HG02973 (cell line): Measurements from ENCODE around the gene OR5K4.
"Not testable (repeated sequence)": the region's sequence is repeated elsewhere in the genome, so short reads cannot be mapped to it uniquely, and the experiment has no call there.

Experiments
- ATAC-seq: cut with Tn5 transposase; IDR thresholded peaks from one replicate; pipeline ENCODE4 v1.9.1; 2021; ENCODE audit warnings: moderate library complexity; ENCODE audit not compliant: unreplicated experiment

The OR5K4 gene

DNA sequence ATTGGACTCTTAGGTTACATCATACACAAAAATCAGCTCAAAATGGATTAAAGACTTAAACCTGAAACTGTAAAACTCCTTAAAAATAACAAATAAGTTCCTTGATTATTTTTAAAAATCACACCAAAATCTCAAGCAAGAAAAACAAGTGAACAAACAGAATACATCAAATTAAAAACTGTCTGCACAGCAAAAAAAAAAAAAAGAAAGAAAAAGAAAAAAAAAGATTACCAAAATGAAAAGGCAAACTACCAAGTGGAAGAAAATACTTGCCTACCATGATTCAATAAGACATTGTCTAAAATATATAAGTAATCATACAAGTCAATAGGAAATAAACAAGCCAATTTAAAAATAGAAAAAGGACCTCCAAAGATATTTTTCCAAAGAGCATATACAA lies 17.5 kb downstream of the OR5K4 start:
- no peak for ATAC-seq

DNA sequence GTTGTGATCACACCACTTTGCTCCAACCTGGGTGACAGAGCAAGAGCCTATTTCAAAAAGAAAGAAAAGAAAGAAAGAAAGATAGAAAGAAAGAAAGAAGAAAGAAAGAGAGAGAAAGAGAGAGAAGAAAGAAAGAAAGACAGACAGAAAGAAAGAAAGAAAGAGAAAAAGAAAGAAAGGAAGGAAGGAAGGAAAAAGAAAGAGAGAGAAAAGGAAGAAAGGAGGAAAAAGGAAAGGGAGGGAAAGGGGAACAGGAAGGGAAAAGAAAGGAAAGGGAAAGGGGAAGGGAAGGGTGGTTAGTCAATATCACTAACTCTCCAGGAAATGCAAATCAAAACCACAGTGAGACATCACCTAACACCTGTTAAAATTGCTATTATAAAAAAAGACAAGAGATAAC lies 18.2 kb downstream of the OR5K4 start:
- no peak for ATAC-seq

DNA sequence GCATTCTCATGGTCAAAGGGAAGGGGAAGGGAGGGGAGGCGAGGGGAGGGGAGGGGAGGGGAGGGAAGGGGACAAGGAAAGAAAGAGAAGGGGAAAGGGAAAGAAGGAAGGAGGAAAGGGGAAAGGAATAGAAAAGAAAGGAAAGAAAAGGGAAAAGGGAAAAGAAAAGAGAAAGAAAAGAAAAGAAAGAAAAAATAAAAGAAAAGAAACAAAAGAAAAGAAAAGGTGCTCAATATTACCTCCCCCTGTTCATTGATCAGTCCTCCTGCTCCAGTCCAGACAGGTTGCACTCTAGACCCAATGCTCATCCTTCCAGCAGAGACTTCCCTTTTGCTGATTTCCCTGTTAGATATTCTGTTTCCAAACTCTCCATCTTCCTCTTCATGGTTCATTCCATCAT lies 18.8 kb downstream of the OR5K4 start:
- ATAC-seq, result no peak

DNA sequence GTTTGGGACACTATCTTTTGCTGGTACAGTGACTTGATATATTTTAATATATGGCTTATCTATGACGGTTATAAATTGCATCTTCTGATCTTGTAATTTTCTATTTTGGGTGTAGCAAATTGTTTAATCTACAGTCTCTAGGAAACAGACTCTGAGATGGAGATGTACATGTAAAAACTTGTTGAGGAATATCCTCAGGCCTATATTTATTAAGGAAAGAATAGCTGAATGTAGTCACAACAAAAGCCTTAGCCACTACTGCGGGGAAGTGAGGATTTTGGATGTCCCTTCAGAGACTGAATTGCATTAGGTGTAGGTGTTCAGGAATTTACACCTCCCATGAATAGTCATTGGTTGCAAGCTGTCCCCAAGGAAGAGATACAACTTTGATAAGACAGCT lies 23.0 kb downstream of the OR5K4 start:
- no peak for ATAC-seq

DNA sequence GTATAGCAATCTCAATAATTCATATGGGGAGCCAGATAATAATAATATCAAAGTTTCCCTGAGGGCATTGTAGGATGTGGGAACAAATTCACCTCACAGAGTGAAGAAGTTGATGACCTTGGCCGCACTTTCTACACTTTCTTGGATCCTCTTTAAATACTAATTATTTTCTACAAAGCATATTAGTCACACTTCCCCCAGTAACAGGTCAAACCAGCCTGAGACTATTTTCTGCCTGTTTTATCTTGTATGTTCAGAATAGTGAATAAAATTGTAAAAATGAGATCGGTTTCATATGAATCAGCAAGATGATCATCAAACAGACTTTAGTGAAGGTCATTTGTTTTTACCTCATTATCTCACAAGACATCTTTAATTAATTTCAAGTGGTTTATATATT lies 34.5 kb downstream of the OR5K4 start:
- no peak for ATAC-seq

DNA sequence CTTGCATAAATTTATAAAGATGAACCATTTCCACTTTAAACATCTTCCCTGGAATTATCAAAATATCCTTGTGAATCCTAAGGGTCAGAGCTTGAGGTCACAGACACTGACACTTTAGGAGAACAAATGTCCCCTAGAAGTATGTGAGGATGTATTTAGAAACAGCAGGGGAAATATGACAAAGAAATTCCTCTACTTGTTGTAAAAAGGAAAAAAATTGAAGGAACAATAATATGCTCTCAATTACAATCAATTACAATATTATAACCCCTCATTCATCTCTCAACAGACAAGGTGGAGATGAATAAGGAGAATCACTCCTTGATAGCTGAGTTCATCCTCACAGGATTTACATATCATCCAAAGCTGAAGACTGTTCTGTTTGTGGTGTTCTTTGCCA lies 36.7 kb downstream of the OR5K4 start, which contains the start of gene OR5K3:
OR5K3 (plus strand) TSS at position 301 of the 400 bp plus-strand sequence; CDS start at position 301, 0 bp downstream.
- ATAC-seq, result no peak

DNA sequence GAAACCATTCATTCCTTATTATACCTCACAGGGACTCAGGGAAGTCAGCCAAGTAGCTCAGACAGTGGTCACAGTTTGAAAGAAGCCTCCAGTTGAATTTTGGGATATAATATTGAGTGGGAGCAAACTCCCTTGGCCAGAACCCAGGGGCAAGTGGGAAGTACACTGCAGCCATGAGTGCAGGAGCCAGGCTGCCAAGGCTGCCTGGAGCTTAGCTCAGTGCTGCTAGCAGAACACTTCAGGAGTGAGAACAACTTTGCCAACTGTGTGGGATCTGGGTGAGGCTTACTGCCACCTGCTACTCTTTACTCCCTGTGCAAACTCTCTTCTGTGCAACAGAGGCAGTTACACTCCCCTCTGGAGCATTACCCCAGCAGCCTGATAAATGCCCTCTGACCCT lies 41.4 kb downstream of the OR5K4 start:
- no peak for ATAC-seq

DNA sequence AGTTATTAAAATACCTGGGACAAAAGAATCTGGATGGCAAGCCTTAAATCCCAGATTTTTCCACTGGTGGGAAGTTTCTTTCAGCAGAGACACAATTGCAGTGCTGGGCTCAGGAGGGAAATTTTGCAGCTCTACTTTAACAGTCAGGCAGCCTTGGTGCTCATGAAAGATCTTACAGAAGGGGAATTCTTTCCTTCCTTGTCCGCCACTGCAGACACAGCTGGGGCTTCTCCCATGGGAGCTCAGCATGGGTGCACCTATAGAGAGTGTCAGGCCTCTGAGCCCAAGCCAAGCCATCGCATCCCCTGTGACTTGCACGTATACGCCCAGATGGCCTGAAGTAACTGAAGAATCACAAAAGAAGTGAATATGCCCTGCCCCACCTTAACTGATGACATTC lies 42.8 kb downstream of the OR5K4 start:
- not testable (repeated sequence) for ATAC-seq

DNA sequence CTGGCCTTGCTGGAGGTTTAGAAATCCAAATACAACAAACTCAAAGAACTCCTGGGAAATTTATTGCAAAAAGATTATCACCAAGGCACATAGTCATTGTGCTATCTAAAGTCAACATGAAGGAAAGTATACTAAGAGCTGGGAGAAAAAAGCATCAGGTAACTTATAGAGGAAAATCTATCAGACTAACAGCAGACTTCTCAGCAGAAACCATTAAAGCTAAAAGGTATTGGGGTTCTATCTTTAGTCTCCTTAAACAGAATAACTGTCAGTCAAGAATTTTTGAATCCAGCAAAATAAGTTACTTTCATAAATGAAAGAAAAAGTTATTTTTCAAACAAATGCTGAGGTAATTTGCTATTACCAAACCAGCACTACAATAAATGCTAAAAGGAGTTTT lies 44.9 kb downstream of the OR5K4 start:
- ATAC-seq, result no peak

DNA sequence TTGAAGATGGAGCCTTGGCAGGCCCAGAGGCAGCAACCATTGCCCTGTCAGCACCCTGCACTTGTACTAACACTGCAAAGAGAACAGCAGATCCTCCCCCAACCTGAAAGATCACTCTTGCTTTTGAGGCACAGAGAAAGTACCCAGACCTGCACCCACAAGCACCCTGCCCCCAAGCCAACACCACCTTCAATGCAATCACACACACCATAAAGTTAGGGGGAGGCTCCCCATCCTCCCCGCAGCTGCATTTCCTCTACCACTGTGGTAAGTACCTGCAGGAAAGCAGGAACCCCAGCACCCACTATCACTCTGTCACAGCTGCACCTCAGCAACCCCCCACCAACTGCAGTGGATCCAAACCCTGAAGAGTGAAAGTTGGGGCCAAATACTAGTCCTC lies 48.9 kb downstream of the OR5K4 start:
- ATAC-seq, result no peak

DNA sequence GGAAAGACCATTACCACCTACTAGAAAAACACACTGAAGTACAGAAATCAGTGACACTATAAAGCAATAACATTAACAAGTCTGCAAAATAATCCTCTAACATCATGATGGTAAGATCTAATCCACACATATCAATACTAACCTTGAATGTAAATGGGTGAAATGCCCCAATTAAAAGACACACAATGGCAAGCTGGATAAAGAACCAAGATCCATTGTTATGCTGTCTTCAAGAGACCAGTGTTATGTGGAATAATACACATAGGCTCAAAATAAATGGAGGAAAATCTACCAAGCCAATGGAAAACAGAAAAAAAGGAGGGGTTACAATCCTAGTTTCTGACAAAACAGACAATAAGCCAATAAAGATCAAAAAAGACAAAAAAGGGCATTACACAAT lies 50.4 kb downstream of the OR5K4 start:
- ATAC-seq, result no peak
